22Rv1 (cell line): ENCODE measurements around the gene CHADL.

Experiments
- H3K27ac ChIP-seq: fragments of 450-650 bp; 2 replicates; pipeline ENCODE4 v1.5.1; 2017
- ZFX ChIP-seq: fragments of 450-650 bp; IDR thresholded peaks from 2 replicates; pipeline ENCODE4 v1.6.1; 2017; ENCODE audit warnings: antibody characterized with exemption, borderline replicate concordance
- TF ChIP-seq, protein P1 (sequence below): fragments of 450-650 bp; IDR thresholded peaks from 2 replicates; pipeline ENCODE4 v1.5.1; 2017; ENCODE audit warnings: mild to moderate bottlenecking

CHADL gene

DNA sequence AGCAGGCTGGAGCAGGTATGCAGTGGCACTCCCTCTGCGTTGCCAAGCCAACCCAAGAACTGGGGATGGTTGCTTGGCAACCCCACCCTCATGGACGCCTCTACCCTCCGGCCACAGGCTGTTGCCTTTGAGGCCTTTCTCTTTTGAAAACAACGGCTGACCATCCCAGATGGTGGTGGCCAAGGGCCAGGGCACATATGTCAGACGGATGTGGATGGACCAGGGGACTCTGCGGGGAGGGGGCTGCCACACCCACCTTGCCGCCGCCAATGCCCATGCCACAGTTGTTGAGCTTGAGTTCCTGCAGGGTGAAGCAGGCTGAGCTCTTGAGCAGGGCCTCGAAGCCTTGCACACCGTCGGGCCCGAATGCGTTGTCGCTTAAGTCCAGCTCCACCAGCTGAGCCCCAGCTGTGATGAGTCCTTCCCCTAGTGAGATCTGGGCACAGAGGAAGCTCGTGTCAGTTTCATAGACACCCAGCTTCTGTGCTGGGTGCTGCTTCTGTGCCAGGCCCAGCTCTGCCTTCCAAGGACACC, 23.7 kb upstream of the CHADL start:
- no peak overlapping the region for H3K27ac ChIP-seq
- TF ChIP-seq, protein P1, sequence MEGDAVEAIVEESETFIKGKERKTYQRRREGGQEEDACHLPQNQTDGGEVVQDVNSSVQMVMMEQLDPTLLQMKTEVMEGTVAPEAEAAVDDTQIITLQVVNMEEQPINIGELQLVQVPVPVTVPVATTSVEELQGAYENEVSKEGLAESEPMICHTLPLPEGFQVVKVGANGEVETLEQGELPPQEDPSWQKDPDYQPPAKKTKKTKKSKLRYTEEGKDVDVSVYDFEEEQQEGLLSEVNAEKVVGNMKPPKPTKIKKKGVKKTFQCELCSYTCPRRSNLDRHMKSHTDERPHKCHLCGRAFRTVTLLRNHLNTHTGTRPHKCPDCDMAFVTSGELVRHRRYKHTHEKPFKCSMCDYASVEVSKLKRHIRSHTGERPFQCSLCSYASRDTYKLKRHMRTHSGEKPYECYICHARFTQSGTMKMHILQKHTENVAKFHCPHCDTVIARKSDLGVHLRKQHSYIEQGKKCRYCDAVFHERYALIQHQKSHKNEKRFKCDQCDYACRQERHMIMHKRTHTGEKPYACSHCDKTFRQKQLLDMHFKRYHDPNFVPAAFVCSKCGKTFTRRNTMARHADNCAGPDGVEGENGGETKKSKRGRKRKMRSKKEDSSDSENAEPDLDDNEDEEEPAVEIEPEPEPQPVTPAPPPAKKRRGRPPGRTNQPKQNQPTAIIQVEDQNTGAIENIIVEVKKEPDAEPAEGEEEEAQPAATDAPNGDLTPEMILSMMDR, result no peak
- no peak for TF ChIP-seq ZFX

DNA sequence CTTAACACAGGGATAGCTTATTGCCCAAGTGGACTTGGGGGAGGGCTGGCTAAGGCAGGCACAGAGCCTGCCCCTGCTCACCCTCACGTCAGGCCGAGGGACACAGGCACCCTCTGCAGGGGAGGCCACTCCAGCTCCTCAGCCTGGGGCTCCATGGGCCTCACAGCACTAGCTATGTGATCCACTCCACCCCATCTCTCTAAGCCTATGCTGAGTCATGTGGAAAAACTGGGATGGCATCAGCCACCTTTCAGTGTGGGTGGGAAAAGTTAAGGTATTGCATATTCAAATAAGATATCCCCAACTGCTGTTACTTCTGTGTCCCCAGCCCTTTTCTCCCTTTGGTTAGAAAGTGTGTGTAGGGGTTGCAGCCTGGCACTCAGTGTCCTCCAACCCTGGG, 23.0 kb upstream of the CHADL start:
- 0 out of 2 replicates have a peak overlapping the region, but pooled peaks have one; percentile 31 for H3K27ac ChIP-seq
- TF ChIP-seq, protein P1, result no peak
- no peak for TF ChIP-seq ZFX

DNA sequence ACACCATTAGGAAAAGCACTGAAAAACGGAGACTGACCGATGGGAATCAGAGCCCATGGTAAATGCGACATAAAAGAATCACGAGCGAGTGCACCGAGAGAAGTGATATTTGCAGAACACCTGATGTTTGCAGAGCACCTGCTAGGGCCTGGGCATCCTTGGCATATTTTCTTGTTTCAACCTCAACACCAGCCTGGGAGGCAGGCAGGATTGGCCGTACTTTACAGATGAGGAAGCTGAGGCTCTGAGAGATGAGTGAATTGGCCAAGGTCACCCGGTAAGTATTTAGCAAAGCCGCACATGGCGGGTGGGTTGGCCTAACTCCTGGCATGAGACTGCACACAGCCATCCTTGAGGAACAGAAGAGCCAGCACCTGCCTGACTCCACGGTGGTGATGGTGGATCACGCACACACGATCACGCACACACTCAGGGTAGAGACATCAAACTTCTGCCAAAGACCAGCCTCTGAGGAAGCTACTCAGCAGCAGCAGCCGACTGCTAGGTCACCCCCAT, 21.6 kb upstream of the CHADL start:
- peak overlapping the region; percentile 31; the same call in 1 of the 2 replicates for H3K27ac ChIP-seq
- TF ChIP-seq ZFX, result no peak
- TF ChIP-seq, protein P1, result no peak

DNA sequence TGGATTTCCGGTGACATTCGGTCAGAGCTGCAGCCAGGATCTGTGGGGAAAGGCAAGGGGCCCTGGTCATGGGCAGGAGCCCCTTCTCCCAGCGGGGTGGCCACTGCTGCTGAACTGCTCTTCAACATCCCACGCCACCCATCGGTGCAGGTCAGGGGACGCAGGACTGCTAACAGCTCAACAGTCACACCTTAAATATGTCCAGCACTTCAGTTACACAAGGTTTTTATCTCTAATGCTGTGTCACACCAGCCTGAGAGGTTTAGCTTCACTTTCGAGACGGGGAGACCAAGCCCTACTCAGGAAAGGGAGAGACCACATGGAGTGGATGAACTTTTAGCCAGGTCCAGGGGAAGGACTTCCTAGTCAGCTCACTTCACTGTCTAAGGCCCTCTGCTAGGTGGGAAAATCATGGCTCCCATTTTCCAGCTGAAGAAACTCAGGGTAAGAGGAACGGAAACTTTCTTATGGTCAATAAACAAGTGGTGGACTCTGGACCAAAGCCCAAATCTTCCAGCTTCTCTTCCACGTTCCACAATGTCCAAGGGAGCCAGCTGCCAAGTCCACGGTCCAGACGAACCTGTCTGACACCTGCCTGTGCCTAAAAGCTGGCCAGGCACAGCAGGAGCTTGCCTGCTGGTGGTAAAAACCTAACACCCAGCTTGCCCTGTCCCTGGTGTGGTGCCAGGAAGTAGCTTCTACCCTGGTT, 21.0 kb upstream of the CHADL start:
- H3K27ac ChIP-seq, result peak overlapping the region; percentile 31; the same call in 1 of the 2 replicates
- TF ChIP-seq ZFX, result no peak
- TF ChIP-seq, protein P1, result no peak

- TF ChIP-seq, protein P1, result no peak
- no peak for TF ChIP-seq ZFX
- H3K27ac ChIP-seq, result peak overlapping the region; percentile 92
Measured at GRCh38 chr22:41260871-41261270, 20.1 kb upstream of the CHADL start.

DNA sequence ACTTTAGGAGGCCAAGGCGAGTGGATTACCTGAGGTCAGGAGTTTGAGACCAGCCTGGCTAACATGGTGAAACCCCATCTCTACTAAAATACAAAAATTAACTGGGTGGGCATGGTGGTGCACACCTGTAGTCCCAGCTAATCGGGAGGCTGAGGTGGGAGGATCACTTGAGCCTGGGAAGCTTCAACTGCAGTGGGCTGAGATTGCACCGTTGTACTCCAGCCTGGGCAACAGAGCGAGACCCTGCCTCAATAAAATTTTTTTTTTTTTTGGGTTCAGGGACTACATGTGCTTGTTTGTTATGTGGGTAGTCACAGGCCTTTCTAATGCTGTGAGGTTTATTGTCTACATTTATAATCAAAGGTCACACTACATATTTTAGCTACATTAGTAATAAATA, 19.0 kb upstream of the CHADL start:
- H3K27ac ChIP-seq, result peak overlapping the region; percentile 92; the same call in 1 of the 2 replicates

- TF ChIP-seq ZFX, result no peak
- TF ChIP-seq, protein P1, result no peak
Measured at GRCh38 chr22:41257696-41258095, 17.0 kb upstream of the CHADL start.

More at GRCh38 chr22:41257696-41258095, 17.0 kb upstream of the CHADL start:
- peak overlapping the region; percentile 92 for H3K27ac ChIP-seq
